ENCODE data around the gene RUNX3.

DNA sequence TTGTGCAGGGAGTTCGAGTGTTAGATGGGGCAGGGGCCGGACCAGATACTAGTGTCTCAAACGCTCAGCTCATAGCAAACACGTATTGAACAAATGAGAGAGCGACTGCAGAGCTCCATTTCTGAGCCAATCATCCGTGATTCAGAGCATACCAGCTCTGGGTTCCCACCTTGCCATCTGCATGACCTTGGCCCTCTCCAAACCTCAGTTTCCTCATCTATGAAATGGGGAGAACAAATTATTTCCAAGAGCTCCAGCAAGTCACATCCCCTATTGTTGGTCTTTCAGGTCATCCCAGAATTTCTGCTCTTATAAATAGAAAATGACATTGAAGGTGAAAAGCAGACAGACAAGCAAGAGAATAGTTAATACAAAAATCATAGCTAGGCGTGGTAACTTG, 10.2 kb upstream of the RUNX3 start:
- TF ChIP-seq TAF7 (optimal IDR thresholded peaks at IDR 0.05; ENCODE audit: borderline replicate concordance, low read depth, low read length) (no peak), POLR2A (IDR thresholded peaks at IDR 0.05; ENCODE audit: control extremely low read depth in 1 of 2, low read depth in 2 of 2, low read length in 2 of 2) (no peak), POU5F1 (IDR thresholded peaks at IDR 0.05; ENCODE audit: low read depth, low read length) (no peak)
- TF ChIP-seq, protein P1, sequence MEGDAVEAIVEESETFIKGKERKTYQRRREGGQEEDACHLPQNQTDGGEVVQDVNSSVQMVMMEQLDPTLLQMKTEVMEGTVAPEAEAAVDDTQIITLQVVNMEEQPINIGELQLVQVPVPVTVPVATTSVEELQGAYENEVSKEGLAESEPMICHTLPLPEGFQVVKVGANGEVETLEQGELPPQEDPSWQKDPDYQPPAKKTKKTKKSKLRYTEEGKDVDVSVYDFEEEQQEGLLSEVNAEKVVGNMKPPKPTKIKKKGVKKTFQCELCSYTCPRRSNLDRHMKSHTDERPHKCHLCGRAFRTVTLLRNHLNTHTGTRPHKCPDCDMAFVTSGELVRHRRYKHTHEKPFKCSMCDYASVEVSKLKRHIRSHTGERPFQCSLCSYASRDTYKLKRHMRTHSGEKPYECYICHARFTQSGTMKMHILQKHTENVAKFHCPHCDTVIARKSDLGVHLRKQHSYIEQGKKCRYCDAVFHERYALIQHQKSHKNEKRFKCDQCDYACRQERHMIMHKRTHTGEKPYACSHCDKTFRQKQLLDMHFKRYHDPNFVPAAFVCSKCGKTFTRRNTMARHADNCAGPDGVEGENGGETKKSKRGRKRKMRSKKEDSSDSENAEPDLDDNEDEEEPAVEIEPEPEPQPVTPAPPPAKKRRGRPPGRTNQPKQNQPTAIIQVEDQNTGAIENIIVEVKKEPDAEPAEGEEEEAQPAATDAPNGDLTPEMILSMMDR (IDR thresholded peaks at IDR 0.05; ENCODE audit: control extremely low read depth in 1 of 3, insufficient read depth in 1 of 3, low read depth in 1 of 3, low read length in 3 of 3): no peak
- TF ChIP-seq, protein P2, sequence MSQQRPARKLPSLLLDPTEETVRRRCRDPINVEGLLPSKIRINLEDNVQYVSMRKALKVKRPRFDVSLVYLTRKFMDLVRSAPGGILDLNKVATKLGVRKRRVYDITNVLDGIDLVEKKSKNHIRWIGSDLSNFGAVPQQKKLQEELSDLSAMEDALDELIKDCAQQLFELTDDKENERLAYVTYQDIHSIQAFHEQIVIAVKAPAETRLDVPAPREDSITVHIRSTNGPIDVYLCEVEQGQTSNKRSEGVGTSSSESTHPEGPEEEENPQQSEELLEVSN (IDR thresholded peaks at IDR 0.05): no peak

Data from H1 (cell line).